H1 (cell line): ENCODE measurements around the gene MGLL. TPM values are rescaled to one million over a fixed set of nuclear protein-coding genes. Genes with fewer than 3 reads are reported as not detected.

Source experiments
- CTCF ChIA-PET: fragments of 300-600 bp; sonication (Branson Sonifier 250); formaldehyde crosslinking; loops from one replicate; lab custom pipeline; 2021; ENCODE audit not compliant: partially characterized antibody; lab: Charles Lee
- POLR2A ChIA-PET: fragments of 300-600 bp; sonication (Branson Sonifier 250); formaldehyde crosslinking; loops from one replicate; lab custom pipeline; 2021; ENCODE audit warnings: inconsistent platforms; ENCODE audit not compliant: partially characterized antibody; lab: Charles Lee
- DNase-seq, 2 experiments: peaks; one replicate each; pipeline versions ENCODE4 v3.0.0 to v3.0.0-alpha.2; 2010 to 2022; ENCODE audit warnings: low spot score in 2 of 2, low read depth in 1 of 2, mixed read lengths in 1 of 2
- FAIRE-seq: peaks from 2 replicates; lab custom pipeline; 2011; peaks lifted over from hg19 to GRCh38; lab: Jason Lieb, UNC
- H2AFZ ChIP-seq: 2 replicates; pipeline ENCODE4 v1.8.1; 2012; ENCODE audit warnings: low read length, inconsistent platforms
- H2AK5ac ChIP-seq: 2 replicates; pipeline ENCODE4 v1.6.1; 2013; ENCODE audit warnings: low read depth, low read length
- H2BK120ac ChIP-seq: replicated peaks from 2 replicates; pipeline ENCODE3; 2013; ENCODE audit warnings: low read depth, low read length, inconsistent platforms
- H2BK12ac ChIP-seq: 2 replicates; pipeline ENCODE4 v1.6.1; 2013; ENCODE audit warnings: low read depth, low read length
- H2BK15ac ChIP-seq: 2 replicates; pipeline ENCODE4 v1.6.1; 2013; ENCODE audit warnings: low read length
- H2BK20ac ChIP-seq: 2 replicates; pipeline ENCODE4 v1.6.1; 2013; ENCODE audit warnings: low read length
- H2BK5ac ChIP-seq: 2 replicates; pipeline ENCODE4 v1.6.1; 2013; ENCODE audit warnings: low read depth, low read length
- H3K14ac ChIP-seq: 2 replicates; pipeline ENCODE4 v1.6.1; 2013; ENCODE audit warnings: inconsistent platforms; ENCODE audit not compliant: insufficient read length
- H3K18ac ChIP-seq: 2 replicates; pipeline ENCODE4 v1.6.1; 2013; ENCODE audit warnings: low read length; ENCODE audit errors: extremely low read depth
- H3K23ac ChIP-seq: 2 replicates; pipeline ENCODE4 v1.6.1; 2013; ENCODE audit warnings: inconsistent platforms; ENCODE audit not compliant: insufficient read length
- H3K23me2 ChIP-seq: 2 replicates; pipeline ENCODE4 v1.6.1; 2013; ENCODE audit warnings: low read depth, low read length
- H3K27ac ChIP-seq: 2 replicates; pipeline ENCODE4 v1.6.1; 2011; ENCODE audit warnings: low read depth, low read length, inconsistent platforms
- H3K27me3 ChIP-seq, 4 experiments: replicated peaks in 1 of 4; 1 replicate in 1 of 4; 2 replicates in 3 of 4; pipeline versions ENCODE4 v1.6.1 to v1.8.1; 2011 to 2013; ENCODE audit warnings: low read length in 3 of 4, mild to moderate bottlenecking in 3 of 4, inconsistent platforms in 2 of 4, mixed read lengths in 2 of 4, moderate library complexity in 1 of 4; ENCODE audit not compliant: control insufficient read depth in 3 of 4, insufficient read depth in 3 of 4; ENCODE audit errors: extremely low read depth in 1 of 4
- H3K36me3 ChIP-seq, 4 experiments: 2 replicates each; pipeline versions ENCODE4 v1.6.1 to v1.8.1; 2011 to 2013; ENCODE audit warnings: mild to moderate bottlenecking in 4 of 4, low read length in 3 of 4, moderate library complexity in 2 of 4, control low read depth in 1 of 4, inconsistent platforms in 1 of 4; ENCODE audit not compliant: insufficient read depth in 4 of 4, control insufficient read depth in 2 of 4
- H3K4ac ChIP-seq: replicated peaks from 2 replicates; pipeline ENCODE3; 2013; ENCODE audit warnings: low read length, low read depth, mixed read lengths, inconsistent platforms; ENCODE audit not compliant: insufficient read length
- H3K4me1 ChIP-seq, 4 experiments: replicated peaks in 1 of 4; 1 replicate in 1 of 4; 2 replicates in 3 of 4; pipeline versions ENCODE4 v1.6.1 to v1.8.1; 2011 to 2013; ENCODE audit warnings: low read length in 3 of 4, inconsistent platforms in 2 of 4, mixed read lengths in 1 of 4; ENCODE audit not compliant: insufficient read depth in 4 of 4, control insufficient read depth in 3 of 4
- H3K4me2 ChIP-seq, 2 experiments: 2 replicates each; pipeline versions ENCODE4 v1.6.1 to v1.8.1; 2011 to 2013; ENCODE audit warnings: low read depth in 2 of 2, low read length in 2 of 2, control low read depth in 1 of 2, inconsistent platforms in 1 of 2, mild to moderate bottlenecking in 1 of 2; ENCODE audit not compliant: insufficient read depth in 1 of 2
- H3K4me3 ChIP-seq, 4 experiments: fragments of 200-600, 300-600 bp in 1 of 4; sonication (generic), shearing (Covaris generic), sonication (Bioruptor Twin) in 1 of 4; 2 replicates each; pipeline versions ENCODE4 v1.5.1 to v1.8.1; 2011 to 2016; ENCODE audit warnings: low read length in 4 of 4, low read depth in 3 of 4, control low read depth in 2 of 4, inconsistent platforms in 2 of 4, mild to moderate bottlenecking in 2 of 4, mixed read lengths in 1 of 4, moderate library complexity in 1 of 4; ENCODE audit not compliant: insufficient read depth in 2 of 4; ENCODE audit errors: extremely low read depth in 1 of 4
- H3K56ac ChIP-seq: replicated peaks from 2 replicates; pipeline ENCODE3; 2013; ENCODE audit warnings: low read depth, mild to moderate bottlenecking, mixed read lengths, low read length, inconsistent platforms; ENCODE audit not compliant: insufficient read length
- H3K79me1 ChIP-seq: 2 replicates; pipeline ENCODE4 v1.6.1; 2013; ENCODE audit warnings: low read depth, low read length, control low read depth
- H3K79me2 ChIP-seq, 2 experiments: 2 replicates each; pipeline versions ENCODE4 v1.6.1 to v1.8.1; 2012 to 2013; ENCODE audit warnings: low read length in 2 of 2, mild to moderate bottlenecking in 2 of 2, inconsistent platforms in 1 of 2; ENCODE audit not compliant: insufficient read depth in 2 of 2, control insufficient read depth in 1 of 2
- H3K9ac ChIP-seq, 4 experiments: replicated peaks in 1 of 4; 1 replicate in 1 of 4; 2 replicates in 3 of 4; pipeline versions ENCODE4 v1.6.1 to v1.8.1; 2011 to 2013; ENCODE audit warnings: low read depth in 3 of 4, low read length in 3 of 4, control low read depth in 2 of 4, mild to moderate bottlenecking in 2 of 4, moderate library complexity in 2 of 4, inconsistent platforms in 1 of 4; ENCODE audit errors: extremely low read depth in 1 of 4
- H3K9me3 ChIP-seq, 2 experiments: 2 replicates each; pipeline versions ENCODE4 v1.6.1 to v1.8.1; 2012 to 2013; ENCODE audit warnings: mild to moderate bottlenecking in 2 of 2, moderate library complexity in 2 of 2, control low read depth in 1 of 2, inconsistent platforms in 1 of 2, low read depth in 1 of 2, low read length in 1 of 2, mixed read lengths in 1 of 2; ENCODE audit not compliant: insufficient read depth in 2 of 2
- H4K20me1 ChIP-seq, 2 experiments: replicated peaks in 1 of 2; 2 replicates each; pipeline versions ENCODE3 to v1.8.1; 2011 to 2013; ENCODE audit warnings: inconsistent platforms in 2 of 2, low read length in 2 of 2, mild to moderate bottlenecking in 1 of 2; ENCODE audit not compliant: insufficient read depth in 2 of 2, control insufficient read depth in 1 of 2
- H4K5ac ChIP-seq: 2 replicates; pipeline ENCODE4 v1.6.1; 2013; ENCODE audit warnings: low read length, low read depth, mixed read lengths, inconsistent platforms; ENCODE audit not compliant: insufficient read length
- H4K8ac ChIP-seq: 2 replicates; pipeline ENCODE4 v1.8.0; 2013; ENCODE audit warnings: mild to moderate bottlenecking, moderate library complexity, low read length, inconsistent platforms; ENCODE audit not compliant: insufficient read depth; ENCODE audit errors: extremely low read depth
- H4K91ac ChIP-seq: replicated peaks from 2 replicates; pipeline ENCODE3; 2013; ENCODE audit warnings: low read length, mixed read lengths, inconsistent platforms; ENCODE audit not compliant: insufficient read length
- BACH1 ChIP-seq: IDR thresholded peaks from 2 replicates; pipeline ENCODE4 v1.6.1; 2012; ENCODE audit warnings: low read length, improper control_type of control experiment
- CBX5 ChIP-seq: fragments of 300-800, 300-1000 bp; sonication (generic); IDR thresholded peaks from 2 replicates; pipeline ENCODE4 v1.7.1; 2016; ENCODE audit warnings: antibody characterized with exemption, low read length, low read depth
- CBX8 ChIP-seq: fragments of 300-800, 300-1000 bp; sonication (generic); IDR thresholded peaks from 2 replicates; pipeline ENCODE4 v1.7.1; 2016; ENCODE audit warnings: low read depth, low read length, borderline replicate concordance
- JUND ChIP-seq: IDR thresholded peaks from 2 replicates; pipeline ENCODE4 v1.6.1; 2011; ENCODE audit warnings: mild to moderate bottlenecking, improper control_type of control experiment, low read length
- MAFK ChIP-seq: IDR thresholded peaks from 2 replicates; pipeline ENCODE4 v1.6.1; 2012; ENCODE audit warnings: low read depth, mild to moderate bottlenecking, improper control_type of control experiment, low read length
- POLR2A ChIP-seq, 2 experiments: IDR thresholded peaks; 1 replicate in 1 of 2; 2 replicates in 1 of 2; pipeline ENCODE4 v1.6.1; 2011; ENCODE audit warnings: low read depth in 2 of 2, low read length in 2 of 2, mild to moderate bottlenecking in 2 of 2; ENCODE audit errors: control extremely low read depth in 1 of 2
- POU5F1 ChIP-seq: IDR thresholded peaks from 2 replicates; pipeline ENCODE4 v1.6.1; 2011; ENCODE audit warnings: low read depth, mild to moderate bottlenecking, low read length, moderate library complexity
- RNF2 ChIP-seq: fragments of 200-900, 300-1000 bp; sonication (generic); IDR thresholded peaks from 2 replicates; pipeline ENCODE4 v1.7.1; 2016; ENCODE audit warnings: borderline replicate concordance, low read depth, mild to moderate bottlenecking, antibody characterized with exemption, low read length; ENCODE audit not compliant: poor library complexity, severe bottlenecking; ENCODE audit errors: missing control alignments
- SP1 ChIP-seq: IDR thresholded peaks from 2 replicates; pipeline ENCODE4 v1.6.1; 2011; ENCODE audit warnings: low read depth, low read length
- WGBS, 2 experiments: shearing (Covaris generic) in 1 of 2; methylation state at CpG; one replicate each; pipeline versions ENCODE4 v1.1.6 to v1.1.7; 2013 to 2015; ENCODE audit warnings: low lambda C conversion rate in 2 of 2, mixed read lengths in 2 of 2, inconsistent platforms in 1 of 2, low coverage in 1 of 2, missing lambda C conversion rate in 1 of 2; ENCODE audit not compliant: insufficient replicate concordance in 2 of 2, insufficient coverage in 1 of 2, insufficient read length in 1 of 2; ENCODE audit errors: extremely low coverage in 1 of 2, missing lambda C conversion rate in 1 of 2; 5-methylcytosine and 5-hydroxymethylcytosine counted together
- polyA plus RNA-seq, 7 experiments: library from polyadenylated mRNA; depleted of rRNA in 3 of 7; stranded (reverse) in 5 of 7; unstranded in 2 of 7; fragments of >200 nt in 5 of 7; fragments of 200-250 nt in 2 of 7; gene quantifications; 1 replicate in 5 of 7; 2 replicates in 1 of 7; 4 replicates in 1 of 7; pipeline versions ENCODE4 v1.2.1 to v1.2.3, GENCODE V29; 2011 to 2013; ENCODE audit warnings: missing spikeins in 2 of 7, mixed read lengths in 2 of 7
- total RNA-seq: library from RNA; stranded (reverse); fragmentation: NEBNext Ultra II Directional; extraction: Animal tissue kit (Norgen Biotek cat#: 25700); gene quantifications from 2 replicates; pipeline ENCODE4 v1.2.1, GENCODE V29; 2021
- TF ChIP-seq, protein P1 (sequence below): IDR thresholded peaks from 2 replicates; pipeline ENCODE4 v1.6.1; 2011; ENCODE audit warnings: low read depth, mild to moderate bottlenecking, low read length; ENCODE audit not compliant: insufficient read depth
- TF ChIP-seq, protein P2 (sequence below): IDR thresholded peaks from 2 replicates; pipeline ENCODE4 v1.6.1; 2012; ENCODE audit warnings: inconsistent platforms

The MGLL gene
- total and polyA plus RNA-seq, 2 of the 8 experiments (the other 6 are each of a cell fraction or from before 2014, with no cell fraction given), result 0.05 to 0.34 TPM

DNA sequence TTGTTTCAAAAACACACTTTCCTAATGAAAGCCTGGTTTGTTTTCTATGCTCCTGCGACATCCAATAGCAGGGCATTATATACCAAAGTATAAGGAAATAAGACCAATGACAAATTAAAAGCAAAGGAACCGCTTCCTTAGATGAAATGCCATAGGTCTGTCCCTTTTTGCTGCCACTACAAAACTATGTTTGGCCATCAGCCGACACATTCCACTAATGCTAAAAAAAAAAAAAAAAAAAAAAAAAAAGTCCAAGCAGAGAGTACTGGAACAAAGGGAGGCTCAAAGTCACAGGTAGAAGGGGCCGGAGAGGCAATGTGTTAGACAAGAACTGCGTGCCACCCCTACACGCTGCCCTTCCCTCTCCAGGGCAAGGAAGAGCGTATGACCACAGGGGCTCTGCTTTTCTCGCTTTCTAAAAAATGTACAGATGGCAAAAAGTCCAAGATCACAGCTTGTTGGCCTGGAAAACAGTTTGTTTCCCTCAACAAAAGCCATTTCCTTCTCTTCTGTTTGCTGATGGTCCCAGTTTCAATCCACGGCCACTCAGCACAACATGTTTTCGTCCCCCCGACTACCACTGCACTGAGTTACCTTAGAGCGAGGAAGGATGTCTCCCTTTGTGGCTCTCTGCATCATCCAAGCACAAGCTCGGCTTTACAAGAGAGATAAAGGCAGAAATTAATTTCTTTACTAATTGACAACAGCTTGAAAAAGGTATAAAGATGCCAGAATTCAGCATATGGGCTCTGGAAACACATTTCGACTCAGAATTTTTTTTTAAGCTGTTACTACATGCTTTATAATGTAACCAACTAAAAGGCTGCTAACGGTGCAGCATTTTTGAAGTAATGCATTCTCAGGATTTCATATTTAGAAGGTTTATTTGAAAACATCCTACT lies 78.7 kb downstream of the MGLL start:
- H4K20me1 ChIP-seq, result no peaks in the 10 kb centered on the region
- H3K79me2 ChIP-seq, result no peaks in the 10 kb centered on the region
- no peak overlapping the region for H4K91ac ChIP-seq
- H2BK12ac ChIP-seq, result no peak overlapping the region
- H3K27me3 ChIP-seq, result no peaks in the 10 kb centered on the region
- H3K18ac ChIP-seq, result no peak overlapping the region
- H3K56ac ChIP-seq, result no peak overlapping the region
- no peak for DNase-seq
- H2BK20ac ChIP-seq, result no peak overlapping the region
- H3K27ac ChIP-seq, result no peak overlapping the region
- H2AFZ ChIP-seq, result no peak overlapping the region
- no peaks in the 10 kb centered on the region for H3K36me3 ChIP-seq
- FAIRE-seq, result no peak
- H3K4me3 ChIP-seq, result no peak overlapping the region
- H3K4me2 ChIP-seq, result no peak overlapping the region
- CTCF ChIA-PET, result interaction anchor here (0.6 to 1.4 kb wide), 7 partner anchors 8 to 88 kb away, joined by 3 to 5 read pairs (median 3); no protein-coding TSS in a partner anchor
- no peak overlapping the region for H3K14ac ChIP-seq
- no peak overlapping the region for H2BK5ac ChIP-seq
- H4K5ac ChIP-seq, result no peak overlapping the region
- no peaks in the 10 kb centered on the region for H3K23me2 ChIP-seq
- POLR2A ChIA-PET, result no interaction called here
- H3K9ac ChIP-seq, result no peak overlapping the region
- no peak overlapping the region for H3K4ac ChIP-seq
- no peak overlapping the region for H4K8ac ChIP-seq
- H2AK5ac ChIP-seq, result no peak overlapping the region
- no peak overlapping the region for H3K23ac ChIP-seq
- 95% methylated on average over 15 of the region's 15 CpGs; no CpG with 5 or more reads in 1 of the 2 experiments for WGBS, 2 experiments
- no peaks in the 10 kb centered on the region for H3K79me1 ChIP-seq
- no peak overlapping the region for H2BK15ac ChIP-seq
- H3K9me3 ChIP-seq, result no peaks in the 10 kb centered on the region
- H2BK120ac ChIP-seq, result no peak overlapping the region
- no peaks in the 10 kb centered on the region for H3K4me1 ChIP-seq
- no peak for TF ChIP-seq CBX8
- TF ChIP-seq SP1, result no peak
- no peak for TF ChIP-seq MAFK
- TF ChIP-seq JUND, result no peak
- TF ChIP-seq CBX5, result no peak
- TF ChIP-seq, protein P1, sequence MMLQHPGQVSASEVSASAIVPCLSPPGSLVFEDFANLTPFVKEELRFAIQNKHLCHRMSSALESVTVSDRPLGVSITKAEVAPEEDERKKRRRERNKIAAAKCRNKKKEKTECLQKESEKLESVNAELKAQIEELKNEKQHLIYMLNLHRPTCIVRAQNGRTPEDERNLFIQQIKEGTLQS, result no peak
- TF ChIP-seq, protein P2, sequence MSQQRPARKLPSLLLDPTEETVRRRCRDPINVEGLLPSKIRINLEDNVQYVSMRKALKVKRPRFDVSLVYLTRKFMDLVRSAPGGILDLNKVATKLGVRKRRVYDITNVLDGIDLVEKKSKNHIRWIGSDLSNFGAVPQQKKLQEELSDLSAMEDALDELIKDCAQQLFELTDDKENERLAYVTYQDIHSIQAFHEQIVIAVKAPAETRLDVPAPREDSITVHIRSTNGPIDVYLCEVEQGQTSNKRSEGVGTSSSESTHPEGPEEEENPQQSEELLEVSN, result no peak
- TF ChIP-seq POU5F1, result no peak
- no peak for TF ChIP-seq BACH1
- no peak for TF ChIP-seq POLR2A (IDR thresholded peaks at IDR 0.05; ENCODE audit: control extremely low read depth in 1 of 2, low read depth in 2 of 2, low read length in 2 of 2)
- TF ChIP-seq RNF2, result no peak
